ENCODE measurements around the gene FBXL22.
A peak's percentile ranks its signal among the peaks of the same experiment; 100 is the strongest.
"Not testable (repeated sequence)": the region's sequence is repeated elsewhere in the genome, so short reads cannot be mapped to it uniquely, and the experiment has no call there.

The FBXL22 gene

GRCh38 chr15:63609448-63609847 lies 12.3 kb downstream of the FBXL22 start:
- H3K27me3 ChIP-seq (ENCODE audit: control insufficient read depth in 1 of 2, insufficient read depth in 2 of 2, low read length in 2 of 2), result no peaks in the 10 kb centered on the region
- H3K27ac ChIP-seq (ENCODE audit: low read depth, low read length), result no peak overlapping the region
- no peaks in the 10 kb centered on the region for H3K9me3 ChIP-seq (ENCODE audit: control insufficient read depth in 1 of 2, low read length in 2 of 2)
- H3K9ac ChIP-seq (ENCODE audit: low read depth in 1 of 2, low read length in 2 of 2), result no peak overlapping the region
- H3K36me3 ChIP-seq (ENCODE audit: control insufficient read depth in 1 of 2, insufficient read depth in 2 of 2, low read length in 2 of 2), result peaks cover 32 to 43% of the 10 kb centered on the region in 2 donors
- H3K4me1 ChIP-seq (ENCODE audit: control insufficient read depth in 1 of 2, insufficient read depth in 2 of 2, low read length in 2 of 2), result peaks cover 10 to 29% of the 10 kb centered on the region in 2 donors
- H3K4me3 ChIP-seq (ENCODE audit: low read depth in 1 of 2, low read length in 2 of 2), result no peak overlapping the region

DNA sequence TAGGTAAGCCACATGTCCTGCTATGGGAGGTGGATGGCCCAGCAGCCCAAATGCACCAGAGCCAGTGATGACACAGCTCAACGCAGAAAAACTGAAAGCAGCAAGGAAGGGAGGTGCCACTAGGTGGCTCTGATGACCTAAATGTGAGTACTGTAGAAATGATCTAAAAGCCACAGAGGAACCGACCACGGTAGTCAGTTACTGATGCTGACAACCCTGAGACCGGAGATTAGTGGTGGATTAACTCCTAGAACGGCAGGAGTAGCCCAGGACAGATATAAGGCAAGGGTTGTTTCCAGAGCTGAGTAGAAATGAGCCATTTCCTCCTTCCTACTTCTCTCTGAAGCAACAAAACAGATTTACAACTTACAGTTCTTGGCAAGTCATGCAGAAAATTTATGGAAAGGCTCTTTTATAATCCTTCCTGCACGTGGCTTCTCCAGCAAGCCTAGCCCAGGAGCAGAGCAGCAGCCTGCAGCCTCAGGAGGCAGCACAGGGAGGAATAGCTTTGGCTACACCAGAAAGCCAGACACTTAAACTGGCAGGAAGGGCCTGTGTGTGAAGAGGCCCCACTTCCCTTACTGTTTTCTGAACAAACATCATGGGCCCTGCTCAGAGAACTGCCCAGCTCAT lies 13.1 kb downstream of the FBXL22 start:
- no peak overlapping the region for H3K4me3 ChIP-seq (ENCODE audit: low read depth in 1 of 2, low read length in 2 of 2)
- peak overlapping the region in 1 of 2 donors; percentile 26 for H3K9ac ChIP-seq (ENCODE audit: low read depth in 1 of 2, low read length in 2 of 2)
- no peaks in the 10 kb centered on the region for H3K9me3 ChIP-seq (ENCODE audit: control insufficient read depth in 1 of 2, low read length in 2 of 2)
- H3K4me1 ChIP-seq (ENCODE audit: control insufficient read depth in 1 of 2, insufficient read depth in 2 of 2, low read length in 2 of 2), result peaks cover 10 to 29% of the 10 kb centered on the region in 2 donors
- H3K27ac ChIP-seq (ENCODE audit: low read depth, low read length), result no peak overlapping the region
- H3K27me3 ChIP-seq (ENCODE audit: control insufficient read depth in 1 of 2, insufficient read depth in 2 of 2, low read length in 2 of 2), result no peaks in the 10 kb centered on the region
- peaks cover 38 to 52% of the 10 kb centered on the region in 2 donors for H3K36me3 ChIP-seq (ENCODE audit: control insufficient read depth in 1 of 2, insufficient read depth in 2 of 2, low read length in 2 of 2)

- H3K27ac ChIP-seq (ENCODE audit: low read depth, low read length), result no peak overlapping the region
- peaks cover 10 to 23% of the 10 kb centered on the region in 2 donors for H3K4me1 ChIP-seq (ENCODE audit: control insufficient read depth in 1 of 2, insufficient read depth in 2 of 2, low read length in 2 of 2)
- H3K27me3 ChIP-seq (ENCODE audit: control insufficient read depth in 1 of 2, insufficient read depth in 2 of 2, low read length in 2 of 2), result no peaks in the 10 kb centered on the region
- no peaks in the 10 kb centered on the region for H3K9me3 ChIP-seq (ENCODE audit: control insufficient read depth in 1 of 2, low read length in 2 of 2)
- H3K4me3 ChIP-seq (ENCODE audit: low read depth in 1 of 2, low read length in 2 of 2), result no peak overlapping the region
- H3K36me3 ChIP-seq (ENCODE audit: control insufficient read depth in 1 of 2, insufficient read depth in 2 of 2, low read length in 2 of 2), result peaks cover 38 to 61% of the 10 kb centered on the region in 2 donors
- H3K9ac ChIP-seq (ENCODE audit: low read depth in 1 of 2, low read length in 2 of 2), result no peak overlapping the region
Observed at GRCh38 chr15:63611177-63611576, 14.0 kb downstream of the FBXL22 start.

DNA sequence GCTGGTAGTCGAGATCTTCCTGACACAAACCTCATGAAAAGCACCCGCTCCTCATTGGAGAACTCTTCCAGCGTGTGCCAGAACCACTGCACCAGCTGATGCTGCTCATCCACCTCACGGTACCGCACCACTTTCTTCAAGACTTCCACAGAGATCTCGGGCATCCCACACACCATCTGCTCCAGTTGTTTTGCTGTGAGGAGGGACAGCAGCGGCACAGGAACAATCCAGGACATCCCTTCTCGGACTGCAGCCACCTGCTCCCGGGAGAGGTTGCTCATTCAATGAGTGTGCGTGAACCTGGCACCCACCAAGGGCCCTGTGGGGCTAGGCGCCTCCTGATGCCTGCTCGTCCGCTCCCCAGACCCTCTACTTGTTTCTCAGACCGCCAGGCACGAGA lies 15.1 kb downstream of the FBXL22 start:
- Histone ChIP-seq H3K9ac (ENCODE audit: low read depth in 1 of 2, low read length in 2 of 2) (no peak overlapping the region), H3K4me3 (ENCODE audit: low read depth in 1 of 2, low read length in 2 of 2) (no peak overlapping the region), H3K36me3 (ENCODE audit: control insufficient read depth in 1 of 2, insufficient read depth in 2 of 2, low read length in 2 of 2) (peaks cover 38 to 67% of the 10 kb centered on the region in 2 donors), H3K9me3 (ENCODE audit: control insufficient read depth in 1 of 2, low read length in 2 of 2) (no peaks in the 10 kb centered on the region), H3K4me1 (ENCODE audit: control insufficient read depth in 1 of 2, insufficient read depth in 2 of 2, low read length in 2 of 2) (peaks cover 10 to 22% of the 10 kb centered on the region in 2 donors), H3K27me3 (ENCODE audit: control insufficient read depth in 1 of 2, insufficient read depth in 2 of 2, low read length in 2 of 2) (no peaks in the 10 kb centered on the region), H3K27ac (ENCODE audit: low read depth, low read length) (no peak overlapping the region)

GRCh38 chr15:63615935-63616334 lies 18.7 kb downstream of the FBXL22 start:
- peaks cover 3 to 8% of the 10 kb centered on the region in 2 donors for H3K4me1 ChIP-seq (ENCODE audit: control insufficient read depth in 1 of 2, insufficient read depth in 2 of 2, low read length in 2 of 2)
- no peak overlapping the region for H3K27ac ChIP-seq (ENCODE audit: low read depth, low read length)
- H3K9me3 ChIP-seq (ENCODE audit: control insufficient read depth in 1 of 2, low read length in 2 of 2), result no peaks in the 10 kb centered on the region
- no peak overlapping the region for H3K4me3 ChIP-seq (ENCODE audit: low read depth in 1 of 2, low read length in 2 of 2)
- H3K27me3 ChIP-seq (ENCODE audit: control insufficient read depth in 1 of 2, insufficient read depth in 2 of 2, low read length in 2 of 2), result no peaks in the 10 kb centered on the region
- peaks cover 16 to 44% of the 10 kb centered on the region in 2 donors for H3K36me3 ChIP-seq (ENCODE audit: control insufficient read depth in 1 of 2, insufficient read depth in 2 of 2, low read length in 2 of 2)
- H3K9ac ChIP-seq (ENCODE audit: low read depth in 1 of 2, low read length in 2 of 2), result no peak overlapping the region

- H3K36me3 ChIP-seq (ENCODE audit: control insufficient read depth in 1 of 2, insufficient read depth in 2 of 2, low read length in 2 of 2), result peaks cover 16 to 38% of the 10 kb centered on the region in 2 donors
- H3K9ac ChIP-seq (ENCODE audit: low read depth in 1 of 2, low read length in 2 of 2); H3K4me1 ChIP-seq (ENCODE audit: control insufficient read depth in 1 of 2, insufficient read depth in 2 of 2, low read length in 2 of 2); H3K9me3 ChIP-seq (ENCODE audit: control insufficient read depth in 1 of 2, low read length in 2 of 2); H3K27me3 ChIP-seq (ENCODE audit: control insufficient read depth in 1 of 2, insufficient read depth in 2 of 2, low read length in 2 of 2); H3K27ac ChIP-seq (ENCODE audit: low read depth, low read length); H3K4me3 ChIP-seq (ENCODE audit: low read depth in 1 of 2, low read length in 2 of 2): not testable (repeated sequence)
Observed at GRCh38 chr15:63617147-63617546, 20.0 kb downstream of the FBXL22 start.

DNA sequence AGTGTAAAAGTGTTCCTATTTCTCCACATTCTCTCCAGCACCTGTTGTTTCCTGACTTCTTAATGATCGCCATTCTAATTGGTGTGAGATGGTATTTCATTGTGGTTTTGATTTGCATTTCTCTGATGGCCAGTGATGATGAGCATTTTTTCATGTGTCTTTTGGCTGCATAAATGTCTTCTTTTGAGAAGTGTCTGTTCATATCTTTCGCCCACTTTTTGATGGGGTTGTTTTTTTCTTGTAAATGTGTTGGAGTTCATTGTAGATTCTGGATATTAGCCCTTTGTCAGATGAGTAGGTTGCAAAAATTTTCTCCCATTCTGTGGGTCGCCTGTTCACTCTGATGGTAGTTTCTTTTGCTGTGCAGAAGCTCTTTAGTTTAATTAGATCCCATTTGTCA lies 20.4 kb downstream of the FBXL22 start:
- not testable (repeated sequence) for H3K4me1 ChIP-seq (ENCODE audit: control insufficient read depth in 1 of 2, insufficient read depth in 2 of 2, low read length in 2 of 2); H3K9ac ChIP-seq (ENCODE audit: low read depth in 1 of 2, low read length in 2 of 2); H3K27ac ChIP-seq (ENCODE audit: low read depth, low read length); H3K9me3 ChIP-seq (ENCODE audit: control insufficient read depth in 1 of 2, low read length in 2 of 2); H3K27me3 ChIP-seq (ENCODE audit: control insufficient read depth in 1 of 2, insufficient read depth in 2 of 2, low read length in 2 of 2); H3K4me3 ChIP-seq (ENCODE audit: low read depth in 1 of 2, low read length in 2 of 2)
- H3K36me3 ChIP-seq (ENCODE audit: control insufficient read depth in 1 of 2, insufficient read depth in 2 of 2, low read length in 2 of 2), result peaks cover 17 to 38% of the 10 kb centered on the region in 2 donors

DNA sequence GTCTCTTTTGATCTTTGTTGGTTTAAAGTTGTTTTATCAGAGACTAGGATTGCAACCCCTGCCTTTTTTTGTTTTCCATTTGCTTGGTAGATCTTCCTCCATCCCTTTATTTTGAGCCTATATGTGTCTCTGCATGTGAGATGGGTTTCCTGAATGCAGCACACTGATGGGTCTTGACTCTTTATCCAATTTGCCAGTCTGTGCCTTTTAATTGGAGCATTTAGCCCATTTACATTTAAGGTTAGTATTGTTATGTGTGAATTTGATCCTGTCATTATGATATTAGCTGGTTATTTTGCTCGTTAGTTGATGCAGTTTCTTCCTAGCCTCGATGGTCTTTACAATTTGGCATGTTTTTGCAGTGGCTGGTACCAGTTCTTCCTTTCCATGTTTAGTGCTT lies 23.6 kb downstream of the FBXL22 start:
- H3K36me3 ChIP-seq (ENCODE audit: control insufficient read depth in 1 of 2, insufficient read depth in 2 of 2, low read length in 2 of 2), result peaks cover 27 to 49% of the 10 kb centered on the region in 2 donors

DNA sequence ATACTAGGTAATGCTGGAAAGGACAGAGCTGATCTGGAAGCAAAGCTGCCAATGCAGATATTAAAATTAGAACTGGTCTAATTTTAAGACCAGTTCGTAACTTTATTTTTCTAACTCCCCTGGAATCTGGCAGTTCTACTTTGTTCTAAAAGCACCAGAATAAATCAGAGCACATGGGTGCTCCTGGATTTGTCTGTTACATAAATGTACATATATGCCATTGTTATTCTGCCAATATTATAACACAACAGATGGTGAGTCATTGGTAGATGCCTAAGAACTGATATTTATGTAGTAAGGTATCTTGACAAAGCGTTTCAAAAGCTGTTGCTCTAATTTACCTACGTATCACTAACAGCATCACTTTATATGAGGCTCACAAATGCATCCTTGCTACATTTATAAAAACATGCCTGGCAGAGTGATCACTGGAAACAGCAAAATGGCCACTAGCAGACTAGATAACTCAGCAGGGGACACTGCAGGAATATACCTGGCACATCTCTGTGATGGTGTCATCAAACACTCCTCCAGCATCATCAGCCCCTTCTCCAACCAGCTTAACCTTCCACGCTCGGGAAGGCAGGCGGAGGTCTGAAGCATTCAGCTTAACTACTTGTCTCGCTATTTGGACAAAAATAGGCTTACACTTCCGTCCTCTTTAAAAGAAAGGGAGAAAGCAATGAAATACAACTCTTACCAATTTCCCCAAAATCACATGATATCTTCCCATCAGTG lies 26.2 kb downstream of the FBXL22 start:
- Histone ChIP-seq H3K4me3 (ENCODE audit: low read depth in 1 of 2, low read length in 2 of 2) (no peak overlapping the region), H3K4me1 (ENCODE audit: control insufficient read depth in 1 of 2, insufficient read depth in 2 of 2, low read length in 2 of 2) (no peaks in the 10 kb centered on the region), H3K27me3 (ENCODE audit: control insufficient read depth in 1 of 2, insufficient read depth in 2 of 2, low read length in 2 of 2) (no peaks in the 10 kb centered on the region), H3K27ac (ENCODE audit: low read depth, low read length) (no peak overlapping the region), H3K9ac (ENCODE audit: low read depth in 1 of 2, low read length in 2 of 2) (no peak overlapping the region), H3K9me3 (ENCODE audit: control insufficient read depth in 1 of 2, low read length in 2 of 2) (no peaks in the 10 kb centered on the region), H3K36me3 (ENCODE audit: control insufficient read depth in 1 of 2, insufficient read depth in 2 of 2, low read length in 2 of 2) (peaks cover 39 to 62% of the 10 kb centered on the region in 2 donors)

More for the DNA sequence above, 23.6 kb downstream of the FBXL22 start:
- H3K4me1 ChIP-seq (ENCODE audit: control insufficient read depth in 1 of 2, insufficient read depth in 2 of 2, low read length in 2 of 2); H3K27ac ChIP-seq (ENCODE audit: low read depth, low read length); H3K27me3 ChIP-seq (ENCODE audit: control insufficient read depth in 1 of 2, insufficient read depth in 2 of 2, low read length in 2 of 2); H3K9me3 ChIP-seq (ENCODE audit: control insufficient read depth in 1 of 2, low read length in 2 of 2); H3K4me3 ChIP-seq (ENCODE audit: low read depth in 1 of 2, low read length in 2 of 2); H3K9ac ChIP-seq (ENCODE audit: low read depth in 1 of 2, low read length in 2 of 2): not testable (repeated sequence)

DNA sequence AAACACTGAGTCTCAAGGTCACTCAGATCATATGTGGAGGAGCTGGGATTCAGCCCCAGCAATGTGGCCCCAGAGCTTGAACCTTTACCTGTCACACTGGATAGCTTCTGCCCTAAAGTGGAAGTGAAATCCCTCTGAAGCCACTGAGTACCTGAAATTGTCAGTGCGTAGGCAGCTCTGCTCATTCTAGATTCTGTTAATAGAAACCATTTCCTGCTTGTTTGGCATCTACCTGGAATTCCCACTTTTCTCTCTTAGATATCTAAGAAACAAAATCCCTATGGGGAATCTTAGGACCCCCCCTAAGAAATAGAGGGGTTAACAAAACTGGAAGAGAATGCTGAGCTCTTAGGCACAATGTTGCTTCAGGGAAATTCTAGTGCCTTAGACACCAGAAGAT lies 29.8 kb downstream of the FBXL22 start:
- H3K9ac ChIP-seq (ENCODE audit: low read depth in 1 of 2, low read length in 2 of 2), result no peak overlapping the region
- H3K27me3 ChIP-seq (ENCODE audit: control insufficient read depth in 1 of 2, insufficient read depth in 2 of 2, low read length in 2 of 2), result no peaks in the 10 kb centered on the region
- H3K36me3 ChIP-seq (ENCODE audit: control insufficient read depth in 1 of 2, insufficient read depth in 2 of 2, low read length in 2 of 2), result peaks cover 51 to 82% of the 10 kb centered on the region in 2 donors
- H3K27ac ChIP-seq (ENCODE audit: low read depth, low read length), result no peak overlapping the region
- H3K9me3 ChIP-seq (ENCODE audit: control insufficient read depth in 1 of 2, low read length in 2 of 2), result no peaks in the 10 kb centered on the region
- no peak overlapping the region for H3K4me3 ChIP-seq (ENCODE audit: low read depth in 1 of 2, low read length in 2 of 2)
- no peaks in the 10 kb centered on the region for H3K4me1 ChIP-seq (ENCODE audit: control insufficient read depth in 1 of 2, insufficient read depth in 2 of 2, low read length in 2 of 2)

Data from duodenal mucosa (tissue), 2 donors.